ES-I3 (cell line): ENCODE data around the gene HEXB.

ENCODE experiments used
- H3K36me3 ChIP-seq: 2 replicates; pipeline ENCODE4 v1.6.1; 2013; ENCODE audit warnings: mild to moderate bottlenecking, low read length, control low read depth, moderate library complexity; ENCODE audit not compliant: insufficient read depth
- H3K4me1 ChIP-seq: 2 replicates; pipeline ENCODE4 v1.6.1; 2013; ENCODE audit warnings: mild to moderate bottlenecking, control low read depth, low read length; ENCODE audit not compliant: insufficient read depth
- H3K9ac ChIP-seq: 2 replicates; pipeline ENCODE4 v1.6.1; 2013; ENCODE audit warnings: low read depth, mild to moderate bottlenecking, low read length, moderate library complexity
- H3K9me3 ChIP-seq: 2 replicates; pipeline ENCODE4 v1.6.1; 2013; ENCODE audit warnings: mild to moderate bottlenecking, low read length, moderate library complexity; ENCODE audit not compliant: control insufficient read depth, insufficient read depth

The HEXB gene

GRCh38 chr5:74684900-74685851 is at the start of gene HEXB:
Gene HEXB, plus strand, starts transcription at chr5:74685233. Its CDS starts 28 bp downstream, at chr5:74685261.
- Histone ChIP-seq H3K9me3 (no peaks in the 10 kb centered on the region), H3K9ac (peak within 1 kb of the TSS; percentile 58), H3K36me3 (no peaks in the 10 kb centered on the region), H3K4me1 (peaks cover 8% of the 10 kb centered on the region)

DNA sequence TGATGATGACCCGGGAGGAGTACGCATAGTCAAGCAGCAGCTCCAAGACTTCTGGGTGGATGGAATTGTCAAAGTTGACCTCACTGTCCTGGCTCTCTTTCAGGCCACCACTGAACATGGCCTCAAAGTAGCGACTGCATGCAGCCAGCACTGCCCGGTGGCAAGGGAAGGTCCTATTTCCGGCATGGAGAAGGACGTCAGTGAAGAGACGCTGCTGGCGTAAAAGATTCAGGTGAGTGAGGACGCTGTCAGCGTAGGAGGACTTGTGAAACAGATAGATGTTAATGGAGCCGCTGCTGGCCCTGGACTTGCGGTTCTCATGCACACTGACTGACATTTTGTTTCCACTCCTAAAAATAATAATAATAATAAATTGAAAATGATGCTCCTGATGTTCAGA is 48.9 kb upstream of the HEXB start:
- Histone ChIP-seq H3K4me1 (peaks cover 20% of the 10 kb centered on the region), H3K36me3 (no peaks in the 10 kb centered on the region; the same call in 1 of the 2 replicates), H3K9ac (no peak overlapping the region), H3K9me3 (no peaks in the 10 kb centered on the region)

DNA sequence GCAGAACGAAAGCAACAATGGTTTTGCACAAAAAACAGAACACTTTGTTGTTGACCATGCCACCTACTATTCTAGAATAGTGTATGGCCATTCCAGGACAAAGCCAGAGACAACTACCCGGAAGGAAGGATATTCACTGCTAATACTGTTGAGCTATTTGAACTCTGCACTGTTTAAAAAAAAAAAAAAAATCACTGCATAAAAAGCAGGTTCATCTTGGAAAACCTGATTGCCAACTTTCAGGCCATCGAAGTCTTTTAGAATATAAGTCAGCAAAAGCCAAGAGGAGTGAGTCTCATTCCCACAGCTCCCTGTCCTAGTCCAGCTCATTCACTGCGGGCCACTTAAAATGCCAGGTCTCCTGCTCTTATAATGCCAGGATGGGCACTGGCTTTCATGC is 48.5 kb upstream of the HEXB start:
- no peaks in the 10 kb centered on the region; the same call in 1 of the 2 replicates for H3K36me3 ChIP-seq
- no peak overlapping the region for H3K9ac ChIP-seq

GRCh38 chr5:74638544-74638969 is 46.5 kb upstream of the HEXB start:
- peaks cover 13% of the 10 kb centered on the region for H3K4me1 ChIP-seq
- no peaks in the 10 kb centered on the region for H3K9me3 ChIP-seq
- H3K9ac ChIP-seq = peak overlapping the region; percentile 79; the same call in 1 of the 2 replicates
- H3K36me3 ChIP-seq = no peaks in the 10 kb centered on the region; the same call in 1 of the 2 replicates

More for the DNA sequence above, 48.5 kb upstream of the HEXB start:
- peaks cover 16% of the 10 kb centered on the region for H3K4me1 ChIP-seq
- no peaks in the 10 kb centered on the region for H3K9me3 ChIP-seq

GRCh38 chr5:74638970-74639806 is 45.8 kb upstream of the HEXB start:
- H3K4me1 ChIP-seq = peaks cover 13% of the 10 kb centered on the region
- no peaks in the 10 kb centered on the region; the same call in 1 of the 2 replicates for H3K36me3 ChIP-seq
- H3K9ac ChIP-seq = peak overlapping the region; percentile 79
- H3K9me3 ChIP-seq = no peaks in the 10 kb centered on the region

DNA sequence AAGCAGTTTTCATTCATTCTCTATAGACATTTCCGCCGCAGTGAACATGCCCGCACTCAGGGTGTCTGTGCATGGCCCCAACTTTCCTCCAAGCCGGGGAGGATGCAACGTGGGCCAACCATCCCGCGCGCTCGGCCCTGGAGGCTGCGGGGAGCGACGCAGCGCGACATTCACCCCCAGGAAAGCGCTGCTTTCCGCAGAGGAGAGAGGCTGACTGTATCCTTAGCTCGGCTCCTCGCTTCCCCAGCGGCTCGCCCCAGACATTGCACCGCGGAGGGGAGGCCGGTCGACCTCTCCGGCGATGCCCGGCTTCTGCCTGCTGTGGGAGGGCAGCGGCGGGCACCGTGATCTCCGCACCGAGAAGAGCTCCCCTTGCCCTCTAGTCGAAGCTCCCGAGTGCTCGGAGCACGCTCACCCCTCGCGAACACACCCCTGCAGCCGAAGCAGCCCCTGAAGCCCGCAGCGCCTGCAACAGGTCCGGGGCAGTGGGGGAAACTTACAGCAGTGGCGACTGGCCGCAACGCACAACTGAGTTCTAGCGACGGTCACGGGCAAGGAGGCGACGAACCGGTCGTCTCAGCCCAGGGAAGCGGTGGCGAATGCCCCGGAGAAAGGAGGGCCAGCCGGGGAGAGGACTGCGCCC is 45.1 kb upstream of the HEXB start:
- no peaks in the 10 kb centered on the region; the same call in 1 of the 2 replicates for H3K36me3 ChIP-seq
- H3K4me1 ChIP-seq = peaks cover 13% of the 10 kb centered on the region
- peak overlapping the region; percentile 79 for H3K9ac ChIP-seq
- no peaks in the 10 kb centered on the region for H3K9me3 ChIP-seq

GRCh38 chr5:74640450-74640953 is 44.5 kb upstream of the HEXB start, which contains the start of gene ENC1:
Gene ENC1, minus strand, starts transcription at chr5:74640728. Its CDS starts 4,243 bp downstream, at chr5:74636485.
- Histone ChIP-seq H3K9ac (peak within 1 kb of the TSS; percentile 79), H3K9me3 (no peaks in the 10 kb centered on the region), H3K4me1 (peaks cover 13% of the 10 kb centered on the region), H3K36me3 (no peaks in the 10 kb centered on the region)

GRCh38 chr5:74640954-74641734 is 43.9 kb upstream of the HEXB start:
- Histone ChIP-seq H3K36me3 (no peaks in the 10 kb centered on the region), H3K4me1 (peaks cover 13% of the 10 kb centered on the region), H3K9ac (peak overlapping the region; percentile 79), H3K9me3 (no peaks in the 10 kb centered on the region)

DNA sequence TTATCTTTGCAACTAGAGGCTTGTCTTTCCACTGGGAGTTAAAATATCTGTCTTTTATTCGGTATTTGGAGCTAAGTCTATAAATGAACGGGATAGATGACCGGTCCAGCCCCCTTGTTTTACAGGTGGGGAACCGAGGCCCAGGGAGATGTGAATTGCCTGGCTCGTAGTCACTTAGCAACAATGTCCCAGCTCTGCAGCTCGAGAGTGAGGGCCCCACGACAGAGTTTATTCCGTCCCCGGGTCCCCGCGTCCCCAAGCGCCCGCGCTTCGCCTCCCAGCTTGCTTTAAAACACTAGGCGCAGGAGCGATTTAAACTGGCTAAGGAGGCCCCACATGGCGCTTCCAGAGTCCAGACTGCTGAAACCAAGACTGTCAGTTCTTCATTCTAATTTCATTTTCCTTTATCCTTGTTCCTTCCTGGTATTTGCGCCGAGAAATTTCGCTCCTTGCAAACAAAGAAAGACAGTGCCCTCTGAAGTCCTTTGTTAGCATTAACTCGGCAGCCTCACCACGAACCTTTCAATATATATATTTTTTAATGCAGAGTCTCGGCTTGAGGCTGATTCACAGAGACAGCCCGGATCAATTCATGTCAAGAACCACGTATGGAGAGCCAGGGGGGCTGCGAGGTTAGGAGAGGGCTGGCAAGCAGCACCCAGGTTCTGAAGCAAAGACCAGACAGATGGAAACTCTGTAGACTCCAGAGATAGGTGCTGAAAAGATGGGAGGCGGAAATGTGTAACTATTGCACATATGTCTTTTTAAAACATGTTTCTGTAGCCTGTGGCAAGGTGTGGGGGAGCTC is 43.1 kb upstream of the HEXB start:
- no peaks in the 10 kb centered on the region for H3K36me3 ChIP-seq
- H3K9me3 ChIP-seq = no peaks in the 10 kb centered on the region
- H3K4me1 ChIP-seq = peaks cover 13% of the 10 kb centered on the region
- H3K9ac ChIP-seq = peak overlapping the region; percentile 79; the same call in 1 of the 2 replicates

- Histone ChIP-seq H3K9ac (no peak overlapping the region), H3K9me3 (no peaks in the 10 kb centered on the region), H3K36me3 (no peaks in the 10 kb centered on the region), H3K4me1 (peaks cover 13% of the 10 kb centered on the region)
Measured at GRCh38 chr5:74642543-74642863, 42.5 kb upstream of the HEXB start.

DNA sequence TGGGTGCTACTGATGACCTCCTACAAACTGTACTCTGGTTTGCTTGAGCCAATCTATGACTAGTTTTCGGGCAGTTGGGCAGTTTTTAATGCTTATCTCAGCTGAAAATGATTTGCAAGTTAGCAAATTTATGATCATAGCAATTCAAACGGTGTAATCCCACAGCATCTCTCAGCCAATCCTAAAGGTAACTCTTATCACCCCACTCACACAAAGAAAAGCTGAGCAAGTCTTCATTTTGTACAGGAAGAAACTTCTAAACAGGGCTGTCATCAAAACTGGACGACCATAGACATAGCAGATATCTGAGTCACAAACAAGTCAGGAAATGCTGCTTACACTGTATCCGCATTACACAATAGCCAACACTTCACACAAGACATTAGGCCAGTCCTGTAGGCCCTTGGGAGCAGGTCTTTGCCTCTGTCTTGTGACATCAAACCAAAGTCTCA is 41.9 kb upstream of the HEXB start:
- H3K36me3 ChIP-seq = no peaks in the 10 kb centered on the region
- peaks cover 11% of the 10 kb centered on the region for H3K4me1 ChIP-seq
- no peak overlapping the region for H3K9ac ChIP-seq
- no peaks in the 10 kb centered on the region for H3K9me3 ChIP-seq

- Histone ChIP-seq H3K9me3 (no peaks in the 10 kb centered on the region), H3K36me3 (no peaks in the 10 kb centered on the region), H3K9ac (no peak overlapping the region), H3K4me1 (peaks cover 4% of the 10 kb centered on the region; the same call in 1 of the 2 replicates)
Measured at GRCh38 chr5:74647096-74647495, 37.9 kb upstream of the HEXB start.
